NCI-H146 treated with DMSO at 0.1 percent for 48 hours (cell line): ENCODE measurements around the gene DIS3L2.
"Not testable (repeated sequence)": the region's sequence is repeated elsewhere in the genome, so short reads cannot be mapped to it uniquely, and the experiment has no call there.

Source experiments
- DNase-seq: peaks from one replicate; lab custom pipeline; 2025; ENCODE audit not compliant: unreplicated experiment; lab: John Stamatoyannopoulos, UW

The DIS3L2 gene

DNA sequence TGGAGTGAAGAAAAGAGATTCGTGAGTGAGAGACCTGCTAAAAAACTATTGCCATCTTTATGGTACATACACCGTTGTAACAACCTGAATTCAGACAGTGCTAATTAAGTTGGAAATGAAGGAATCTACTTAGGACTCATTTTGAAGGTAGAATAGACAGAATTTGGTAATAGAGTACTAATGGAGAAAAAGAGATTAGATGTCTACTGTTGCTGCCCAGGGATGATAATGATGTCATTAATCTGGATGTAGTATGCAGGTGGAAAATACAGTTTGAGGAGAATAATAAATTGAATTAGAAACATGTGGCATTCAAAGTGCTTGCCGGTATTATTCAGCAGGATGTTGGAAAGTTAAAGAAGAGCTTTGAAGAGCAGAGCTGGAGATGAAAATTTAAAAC lies 44.7 kb downstream of the DIS3L2 start:
- no peak for DNase-seq

DNA sequence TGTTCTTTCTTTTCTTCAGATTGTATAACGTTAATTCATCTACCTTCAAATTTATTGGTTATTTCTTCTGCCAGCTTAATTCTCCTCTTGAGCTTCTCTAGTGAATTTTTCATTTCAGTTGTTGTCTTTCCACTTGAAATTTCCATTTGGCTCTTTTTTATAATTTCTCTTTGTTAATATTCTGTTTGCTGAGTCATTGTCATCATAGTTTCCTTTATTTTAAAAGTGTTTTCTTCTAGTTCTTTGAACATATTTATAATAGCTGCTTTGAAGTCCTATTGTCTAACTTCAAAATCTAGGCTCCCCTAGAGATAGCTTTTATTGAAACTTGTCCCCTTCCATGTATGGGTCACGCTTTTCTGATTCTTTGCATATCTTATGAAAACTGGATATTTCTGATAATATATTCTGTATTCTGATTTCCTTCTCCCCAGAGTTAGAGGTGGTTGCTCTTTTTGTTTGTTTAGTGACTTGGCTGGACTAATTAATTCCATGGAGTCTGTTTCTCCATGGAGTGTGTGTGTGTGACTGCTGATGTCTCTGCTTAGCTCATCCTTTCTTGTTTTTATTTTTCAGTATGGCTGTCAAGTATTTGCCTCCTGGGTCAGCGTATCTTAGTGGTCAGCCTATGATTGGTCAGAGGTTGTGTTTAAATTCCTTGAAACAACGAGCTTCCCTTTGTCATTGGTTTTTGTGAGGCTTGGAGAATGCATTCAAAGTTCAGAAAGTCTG lies 47.6 kb downstream of the DIS3L2 start:
- DNase-seq: no peak

DNA sequence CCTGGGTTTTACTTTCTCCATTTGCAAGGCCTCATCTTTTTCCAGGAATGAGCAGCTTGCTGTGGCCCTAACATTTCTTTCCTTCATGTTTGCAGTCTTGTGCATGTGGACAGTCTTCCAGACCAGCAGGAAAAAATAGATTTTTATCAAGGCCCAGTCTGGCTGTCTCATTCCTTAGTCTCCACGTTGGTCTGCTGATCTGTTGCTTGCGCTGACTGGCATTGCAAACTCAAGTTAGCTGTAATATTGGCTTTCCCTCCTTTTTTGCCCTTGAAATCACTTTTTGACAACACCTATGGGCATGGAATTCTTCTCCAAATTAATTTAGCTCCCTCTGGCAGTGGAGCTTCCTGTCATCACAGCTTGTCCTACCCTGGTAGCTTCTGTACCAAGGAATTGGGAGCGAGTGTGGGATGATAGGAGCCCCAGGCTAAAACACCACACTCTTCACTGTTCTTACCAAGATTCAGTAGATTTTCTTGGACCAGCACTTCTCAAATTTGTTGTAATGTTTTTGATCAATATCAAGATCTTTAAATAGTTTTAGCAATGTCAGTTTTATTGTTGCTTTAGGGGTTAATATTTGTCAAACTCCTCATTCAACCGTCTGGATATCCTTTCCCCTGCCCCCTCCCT lies 48.2 kb downstream of the DIS3L2 start:
- DNase-seq: no peak

DNA sequence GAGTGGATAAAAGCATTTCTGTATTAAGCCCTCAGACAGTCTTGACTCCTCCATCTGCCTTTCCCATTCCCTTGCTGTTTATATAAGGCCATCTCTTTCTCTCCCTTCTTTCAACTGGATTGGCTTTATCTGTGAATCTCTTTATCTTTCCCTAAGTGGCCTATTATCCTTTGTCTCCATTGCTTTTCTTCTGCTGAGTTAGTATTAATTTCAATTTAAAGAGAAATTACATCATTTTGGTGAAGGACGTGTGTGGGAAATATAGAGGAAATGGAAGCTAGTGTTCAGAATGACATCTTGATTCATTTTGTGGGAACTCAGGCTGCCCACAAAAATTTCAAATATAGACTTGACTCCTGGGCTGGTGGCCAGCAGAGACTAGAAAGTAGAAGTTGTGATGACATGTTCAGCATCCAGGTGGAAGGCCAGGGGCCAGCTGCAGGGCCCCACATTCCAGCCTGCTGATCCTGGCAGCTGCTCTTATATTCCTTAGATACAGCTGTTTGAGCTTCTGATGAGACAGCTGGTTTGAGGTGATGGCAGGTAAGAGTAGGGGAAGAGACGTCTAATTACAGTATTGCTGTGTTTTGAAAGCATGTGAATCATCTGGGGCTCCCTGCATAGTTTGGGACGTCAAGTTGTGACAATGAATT lies 52.3 kb downstream of the DIS3L2 start:
- peak; percentile 91 for DNase-seq

DNA sequence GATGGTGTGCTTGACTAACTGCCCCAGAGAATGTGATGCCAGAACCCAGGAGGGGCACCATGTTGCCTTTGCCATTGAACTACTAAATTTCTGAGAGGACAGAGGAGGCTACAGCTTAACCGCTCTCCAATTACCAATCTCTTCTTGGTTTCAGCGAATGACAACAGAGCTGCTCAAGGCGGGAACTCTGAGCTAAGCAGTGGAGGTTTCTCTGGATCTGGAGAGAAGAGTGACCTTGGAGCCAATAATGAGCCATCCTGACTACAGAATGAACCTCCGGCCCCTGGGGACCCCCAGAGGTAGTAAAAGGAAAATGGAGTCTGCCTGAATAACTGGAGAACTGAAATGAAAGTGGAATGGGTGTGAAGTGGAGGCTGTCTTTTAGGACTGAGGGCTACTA lies 53.2 kb downstream of the DIS3L2 start:
- no peak for DNase-seq

DNA sequence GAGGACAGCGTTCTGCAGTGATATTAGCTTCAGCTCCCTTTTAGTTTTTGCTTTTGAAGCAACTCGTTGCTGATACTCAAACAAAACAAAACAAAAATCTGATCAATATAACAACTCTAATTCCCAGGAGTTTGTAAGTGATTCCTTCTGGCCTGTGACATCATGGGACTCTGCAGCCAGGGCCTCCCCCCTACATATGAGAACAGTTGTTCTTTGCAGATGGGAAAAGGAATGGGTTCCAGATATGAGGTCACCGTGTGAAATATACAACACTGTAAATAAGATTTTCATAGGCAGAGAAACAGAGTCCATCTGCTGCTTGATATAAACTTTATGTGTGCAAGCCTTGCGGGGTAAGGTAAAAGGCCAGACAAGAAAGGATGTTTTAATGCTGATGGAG lies 56.7 kb downstream of the DIS3L2 start:
- no peak for DNase-seq

DNA sequence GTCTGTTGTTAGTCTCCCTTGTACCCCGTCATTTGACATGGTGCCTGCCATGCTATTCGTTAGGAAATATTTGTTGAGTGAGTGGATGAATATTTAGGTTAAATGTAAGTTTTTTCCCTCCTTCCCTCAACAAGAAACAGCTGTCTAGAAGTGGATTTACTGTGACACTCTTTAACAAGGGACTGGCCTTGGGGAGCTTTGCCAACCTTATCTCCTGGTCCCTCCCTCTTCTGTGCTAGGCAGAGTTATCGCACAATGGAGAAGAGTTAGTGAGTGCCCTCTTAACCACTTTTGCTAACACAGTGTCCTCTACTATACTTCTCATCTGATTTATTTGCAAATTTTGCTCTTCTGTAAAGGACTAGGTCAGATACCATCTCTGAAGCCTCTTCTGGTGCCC lies 61.2 kb downstream of the DIS3L2 start:
- DNase-seq: no peak

DNA sequence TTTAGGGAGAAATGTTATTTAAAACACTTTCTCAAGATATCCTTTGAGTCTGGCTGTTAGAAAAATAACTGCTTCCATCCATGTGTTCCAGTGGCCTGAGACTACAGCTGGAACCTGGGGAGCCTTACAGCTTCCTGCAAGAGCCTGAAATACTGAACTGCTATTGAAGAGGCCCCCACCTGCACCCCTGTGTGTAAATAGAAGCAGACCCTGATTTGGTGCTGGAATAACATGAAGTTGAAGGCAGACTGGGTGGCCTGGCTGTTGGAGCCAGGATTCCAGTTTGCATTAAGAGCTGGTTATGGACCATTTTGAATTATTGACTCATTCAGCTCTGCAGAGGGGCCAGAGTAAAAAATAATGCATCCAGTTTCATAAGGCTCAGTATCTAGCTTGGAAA lies 61.9 kb downstream of the DIS3L2 start:
- no peak for DNase-seq

DNA sequence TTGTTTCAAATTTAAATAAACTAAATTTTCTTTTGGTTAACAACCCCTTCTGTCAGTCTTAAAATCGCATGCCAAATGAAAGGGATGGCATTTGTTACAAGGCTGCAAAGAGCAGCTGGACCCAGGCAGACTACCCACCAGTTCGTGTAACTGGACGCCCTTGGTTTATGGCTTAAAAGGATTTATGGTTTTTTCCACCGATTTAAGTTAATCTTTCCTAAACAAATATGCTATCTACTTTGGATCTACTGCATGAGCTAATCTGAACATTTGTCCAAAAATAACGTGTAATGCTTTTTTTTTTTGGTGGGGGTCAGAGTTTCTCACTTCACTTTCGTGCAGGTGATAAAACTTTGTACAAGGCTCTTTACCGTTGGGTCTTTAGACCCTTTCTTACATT lies 62.9 kb downstream of the DIS3L2 start:
- no peak for DNase-seq

DNA sequence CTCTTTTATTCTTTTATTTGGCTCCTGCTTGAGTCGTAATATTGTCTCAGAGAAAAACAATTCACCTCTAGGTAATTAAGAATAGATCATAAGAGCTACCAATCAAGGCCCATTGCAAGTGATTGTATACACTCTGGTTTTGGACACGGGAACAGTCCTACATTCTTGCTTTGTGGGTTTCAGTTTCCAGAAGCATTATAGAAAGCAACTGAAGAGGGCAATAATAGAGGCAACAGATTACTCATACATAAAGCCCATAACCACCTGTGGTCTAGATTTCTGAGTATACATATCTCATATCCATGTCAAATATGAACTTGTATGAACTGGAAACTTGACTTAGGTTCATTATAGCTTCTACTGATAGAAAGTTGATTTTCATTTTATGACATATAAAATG lies 65.4 kb downstream of the DIS3L2 start:
- DNase-seq: no peak

DNA sequence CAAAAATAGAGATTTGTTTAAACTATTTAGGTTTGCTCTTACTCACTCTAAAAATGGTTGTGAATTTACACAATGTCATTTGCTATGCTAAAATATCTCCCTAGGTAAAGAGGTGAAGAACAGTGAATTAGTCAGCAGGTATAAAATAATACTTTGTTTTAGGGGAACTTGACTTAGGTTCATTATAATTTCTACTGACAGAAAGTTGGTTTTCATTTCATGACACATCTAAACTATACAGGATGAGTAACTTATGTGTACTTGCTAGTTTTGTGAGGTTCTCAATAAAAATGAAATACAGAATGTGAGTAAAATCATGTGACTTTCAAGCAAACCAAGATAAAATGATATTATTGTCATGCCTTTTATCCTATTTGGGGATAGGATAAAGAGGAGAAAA lies 66.0 kb downstream of the DIS3L2 start:
- no peak for DNase-seq

DNA sequence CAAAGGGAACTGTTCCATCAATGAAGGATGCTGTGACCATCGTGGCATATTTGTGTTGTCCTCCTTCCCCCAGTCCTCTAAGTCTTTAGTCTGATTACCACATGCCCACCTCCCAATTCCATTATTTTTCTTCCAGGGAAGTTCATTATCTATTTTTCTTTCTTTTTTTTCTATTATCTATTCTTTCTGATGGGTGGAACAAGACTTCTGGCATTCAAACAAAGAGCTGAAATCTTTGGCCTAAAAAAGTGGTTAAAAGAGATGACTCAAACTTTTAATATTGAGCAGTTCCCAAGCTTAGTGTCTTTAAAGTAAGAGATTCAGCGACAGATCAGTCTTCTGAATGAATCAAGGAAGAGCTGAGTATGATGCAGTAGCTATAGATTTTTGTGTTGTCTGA lies 66.6 kb downstream of the DIS3L2 start:
- no peak for DNase-seq

DNA sequence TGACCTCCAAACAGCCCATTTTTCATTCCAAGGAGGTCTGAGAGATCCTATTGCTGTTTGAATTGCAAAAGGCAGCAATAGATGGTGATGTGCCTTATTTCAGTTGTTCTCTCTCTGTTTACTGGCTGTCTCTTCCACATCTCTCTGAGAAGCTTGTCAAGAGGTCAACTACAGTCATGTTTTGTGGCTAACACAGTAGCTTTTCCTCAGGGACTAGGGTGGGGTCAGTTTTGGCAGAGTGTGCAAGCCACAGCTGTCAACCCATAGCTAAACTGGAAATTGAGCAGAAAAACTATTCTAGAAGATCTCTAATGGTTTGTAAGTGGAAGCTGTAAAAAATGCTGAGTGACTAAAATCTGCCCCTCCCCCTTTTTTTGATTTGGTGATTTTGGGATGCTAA lies 67.1 kb downstream of the DIS3L2 start:
- DNase-seq: no peak

DNA sequence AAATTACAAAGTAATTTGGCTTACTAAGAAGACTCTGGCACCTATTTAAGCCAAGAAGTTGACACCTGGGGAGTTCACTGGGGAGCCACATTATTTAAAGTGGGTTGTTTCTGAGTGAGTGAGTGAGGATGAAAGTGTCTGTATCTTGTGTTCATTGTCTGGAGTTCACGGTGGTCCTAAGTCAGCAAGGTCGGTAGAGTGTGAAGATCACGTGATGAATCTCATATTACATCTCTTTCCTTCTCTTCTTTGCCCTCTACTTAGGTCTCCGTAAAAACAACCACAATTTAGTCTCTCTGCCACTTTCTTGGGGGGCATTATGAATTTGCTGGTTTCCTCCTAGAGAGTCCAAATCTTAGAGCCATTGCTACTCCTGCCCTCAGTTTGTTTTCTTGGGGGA lies 67.8 kb downstream of the DIS3L2 start:
- DNase-seq: no peak

DNA sequence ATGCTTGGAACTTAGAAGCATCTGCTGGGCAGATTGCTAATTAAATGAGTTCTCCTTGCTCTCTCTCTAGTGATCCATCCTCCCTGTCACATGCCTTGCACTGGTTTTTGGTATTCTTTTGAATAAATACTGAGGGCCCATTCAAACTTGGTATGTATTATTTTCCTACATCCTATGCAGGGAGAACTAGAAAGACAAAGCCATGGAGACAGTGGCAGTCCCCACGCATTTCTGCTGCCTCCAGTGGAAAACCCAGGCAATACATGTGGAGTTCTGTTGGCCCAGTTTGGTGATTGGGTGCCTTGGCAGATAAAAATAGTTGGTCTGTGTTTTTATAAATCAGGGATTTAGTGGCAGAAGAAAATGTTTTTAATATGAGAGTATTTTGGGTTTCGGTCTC lies 68.7 kb downstream of the DIS3L2 start:
- no peak for DNase-seq

DNA sequence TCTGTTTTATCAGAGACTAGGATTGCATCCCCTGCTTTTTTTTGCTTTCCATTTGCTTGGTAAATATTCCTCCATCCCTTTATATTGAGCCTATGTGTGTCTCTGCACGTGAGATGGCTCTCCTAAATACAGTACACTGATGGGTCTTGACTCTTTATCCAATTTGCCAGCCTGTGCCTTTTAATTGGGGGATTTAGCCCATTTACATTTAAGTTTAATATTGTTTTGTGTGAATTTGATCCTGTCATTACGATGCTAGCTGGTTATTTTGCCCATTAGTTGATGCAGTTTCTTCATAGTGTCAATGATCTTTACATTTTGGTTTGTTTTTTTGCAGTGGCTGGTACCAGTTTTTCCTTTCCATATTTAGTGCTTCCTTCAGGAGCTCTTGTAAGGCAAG lies 73.8 kb downstream of the DIS3L2 start:
- DNase-seq: not testable (repeated sequence)

DNA sequence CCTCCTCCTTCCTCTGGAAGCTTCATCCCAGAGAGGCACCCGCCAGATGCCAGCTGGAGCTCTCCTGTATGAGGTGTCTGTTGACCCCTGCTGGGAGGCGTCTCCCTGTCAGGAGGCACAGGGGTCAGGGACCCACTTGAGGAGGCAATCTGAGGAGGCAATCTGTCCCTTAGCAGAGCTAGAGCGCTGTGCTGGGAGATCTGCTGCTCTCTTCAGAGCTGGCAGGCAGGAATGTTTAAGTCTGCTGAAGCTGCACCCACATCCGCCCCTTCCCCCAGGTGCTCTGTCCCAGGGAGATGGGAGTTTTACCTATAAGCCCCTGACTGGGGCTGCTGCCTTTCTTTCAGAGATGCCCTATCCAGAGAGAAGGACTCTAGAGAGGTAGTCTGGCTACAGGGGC lies 75.4 kb downstream of the DIS3L2 start:
- DNase-seq: not testable (repeated sequence)

DNA sequence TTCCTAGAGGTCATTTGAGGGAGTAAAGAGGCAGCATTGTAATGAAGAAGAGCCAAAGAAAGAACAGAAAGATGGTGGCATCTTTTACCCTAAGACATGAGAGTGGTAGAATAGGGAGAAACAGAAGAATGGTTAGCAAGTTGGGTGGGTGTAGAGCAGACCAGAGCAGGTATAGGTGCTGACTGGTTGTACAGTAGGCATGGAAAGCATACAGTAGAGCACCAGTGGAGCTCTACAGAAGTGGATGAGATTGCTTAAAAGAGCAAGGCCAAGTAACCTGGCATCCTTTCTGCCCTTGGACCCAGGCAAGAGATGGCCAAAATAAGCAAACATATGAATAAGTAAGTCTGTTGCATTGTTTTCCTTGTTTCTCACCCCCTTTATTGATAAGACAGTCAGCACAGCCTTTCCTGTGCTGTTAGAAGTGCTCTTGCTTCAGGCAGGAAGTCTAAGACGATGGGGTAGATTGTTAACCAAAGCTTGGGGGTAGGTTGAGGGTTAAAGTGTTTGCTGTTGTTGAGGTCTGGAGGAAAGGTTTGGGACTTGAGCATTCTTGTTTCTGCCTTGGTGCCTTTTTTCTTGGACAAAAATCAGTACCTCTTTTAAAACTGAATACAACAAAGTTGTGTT lies 76.9 kb downstream of the DIS3L2 start:
- no peak for DNase-seq

DNA sequence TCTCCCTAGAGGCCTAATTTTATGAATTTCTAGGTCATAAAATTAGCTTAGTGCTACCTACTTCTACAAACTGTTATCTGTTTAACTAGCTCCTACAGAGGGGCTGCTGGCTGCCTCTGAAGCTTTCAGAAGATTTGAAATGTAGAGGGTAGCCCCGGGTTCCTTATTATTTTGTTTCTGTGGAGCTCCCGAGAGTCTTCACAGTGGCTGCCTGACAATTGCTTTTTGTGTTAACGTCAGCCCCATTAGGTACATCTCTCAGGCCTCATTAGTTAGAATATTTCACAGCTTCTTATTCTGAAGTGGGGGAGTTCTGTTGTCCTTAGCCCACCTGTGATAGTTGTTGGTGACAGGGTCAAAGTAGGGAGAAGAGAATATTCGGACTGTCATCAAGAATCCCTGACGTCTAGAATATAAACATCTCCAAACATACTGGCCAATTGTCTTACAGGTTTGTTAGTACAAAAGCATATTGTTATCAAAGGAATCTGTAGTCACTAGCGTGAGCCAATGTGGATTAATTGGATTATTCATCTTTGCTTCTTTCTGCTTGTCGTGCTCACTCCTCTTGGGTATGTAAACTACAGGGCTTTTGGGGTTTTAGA lies 77.5 kb downstream of the DIS3L2 start:
- DNase-seq: no peak

DNA sequence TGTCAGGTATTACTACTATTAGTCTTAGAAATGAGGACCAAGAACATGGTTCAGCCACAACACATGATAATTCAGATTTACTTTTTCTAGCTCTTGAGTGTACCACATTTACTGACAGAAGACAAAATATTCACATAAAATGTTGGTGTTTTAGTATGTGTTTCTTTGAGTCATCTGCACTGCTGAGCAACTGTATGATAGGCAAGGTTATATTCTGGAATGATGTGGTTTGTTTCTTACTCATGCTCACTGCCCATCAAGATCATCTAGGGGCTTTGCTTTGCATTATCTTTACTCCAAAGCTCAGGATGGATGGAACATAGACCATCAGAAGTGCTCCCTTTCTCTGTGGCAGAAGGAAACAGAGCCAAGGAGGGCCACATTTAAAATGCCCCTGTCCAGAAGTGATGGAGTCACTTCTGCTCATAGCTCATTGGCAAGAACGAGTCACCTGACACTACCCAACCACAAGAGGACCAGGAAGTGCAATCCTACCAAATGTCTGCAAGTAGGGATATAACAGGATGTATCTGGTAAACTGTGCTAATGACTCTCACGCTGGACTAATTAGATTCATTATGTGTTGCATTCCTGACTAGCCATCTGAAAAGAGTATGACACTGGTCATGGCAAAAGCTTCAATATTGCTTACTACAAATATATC lies 81.5 kb downstream of the DIS3L2 start:
- DNase-seq: no peak

DNA sequence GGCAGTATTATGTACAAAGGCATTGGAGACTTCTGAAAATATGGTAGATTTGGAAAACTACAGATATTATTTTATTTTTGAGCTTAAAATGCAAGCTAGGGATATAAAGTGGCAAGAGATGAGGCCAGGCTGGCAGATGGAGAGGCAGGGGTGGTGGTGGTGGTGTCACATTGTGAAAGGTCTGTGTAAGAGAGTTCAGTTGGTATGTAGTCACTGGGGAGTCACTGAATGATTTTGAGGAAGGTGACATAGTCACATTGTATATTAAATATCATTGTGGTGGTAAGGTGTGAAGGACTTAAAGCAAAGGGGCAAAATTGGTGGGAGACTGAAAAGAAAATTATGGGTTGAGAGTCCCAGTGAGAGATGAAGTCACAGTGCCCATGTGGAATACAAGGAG lies 82.5 kb downstream of the DIS3L2 start:
- no peak for DNase-seq
